HG02678 (cell line): Measurements from ENCODE around the gene SYTL4.
"Not testable (repeated sequence)": the region's sequence is repeated elsewhere in the genome, so short reads cannot be mapped to it uniquely, and the experiment has no call there.

Experiments used
- ATAC-seq: cut with Tn5 transposase; IDR thresholded peaks from one replicate; pipeline ENCODE4 v1.9.1; 2021; ENCODE audit warnings: mild to moderate bottlenecking, moderate library complexity; ENCODE audit not compliant: unreplicated experiment

The SYTL4 gene

DNA sequence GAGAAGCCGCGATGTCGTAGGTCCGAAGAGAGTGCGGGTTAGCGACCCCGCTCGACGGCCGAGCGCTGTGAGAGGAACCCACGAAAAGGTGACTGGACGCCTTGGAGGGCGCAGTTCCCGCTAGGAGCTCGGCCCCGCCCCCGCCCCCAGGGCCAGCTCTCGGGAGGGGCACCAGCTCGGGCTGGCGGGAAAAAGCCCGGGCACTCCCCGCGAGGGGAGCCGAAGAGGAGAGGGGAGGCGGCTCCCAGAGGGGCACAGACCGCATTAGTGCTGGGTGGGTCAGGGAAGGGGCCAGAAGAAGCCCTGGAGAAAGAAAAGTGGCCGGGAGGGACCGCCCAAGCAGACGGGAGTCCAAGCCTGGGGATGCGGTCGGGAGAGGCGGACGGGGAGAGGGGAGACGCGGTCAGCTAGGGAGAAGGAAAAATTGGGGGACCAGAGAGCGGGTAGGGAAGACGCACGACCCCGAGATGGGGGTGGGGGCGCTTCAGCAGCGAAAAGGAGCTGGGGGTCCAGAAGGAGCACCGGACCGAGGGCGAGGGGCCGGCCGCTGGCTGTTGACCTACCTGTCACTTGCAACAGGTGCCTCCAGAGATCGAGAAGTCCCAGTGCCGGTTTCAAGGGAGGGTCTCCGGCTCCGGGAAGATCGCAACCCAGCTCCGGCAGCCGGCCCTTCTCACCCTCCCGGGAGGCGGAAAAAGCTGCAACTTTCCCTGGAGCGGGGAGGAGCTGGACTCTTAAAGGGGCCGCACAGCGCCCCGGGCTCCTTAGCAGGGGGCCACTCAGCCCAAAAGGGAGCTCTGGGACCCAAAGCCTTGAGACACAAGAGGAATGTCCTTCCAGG, at the start of gene SYTL4:
SYTL4 (minus strand) TSS at position 681 of the 841 bp plus-strand sequence. CDS start 30,084 bp downstream, outside the sequence.
- no peak for ATAC-seq

DNA sequence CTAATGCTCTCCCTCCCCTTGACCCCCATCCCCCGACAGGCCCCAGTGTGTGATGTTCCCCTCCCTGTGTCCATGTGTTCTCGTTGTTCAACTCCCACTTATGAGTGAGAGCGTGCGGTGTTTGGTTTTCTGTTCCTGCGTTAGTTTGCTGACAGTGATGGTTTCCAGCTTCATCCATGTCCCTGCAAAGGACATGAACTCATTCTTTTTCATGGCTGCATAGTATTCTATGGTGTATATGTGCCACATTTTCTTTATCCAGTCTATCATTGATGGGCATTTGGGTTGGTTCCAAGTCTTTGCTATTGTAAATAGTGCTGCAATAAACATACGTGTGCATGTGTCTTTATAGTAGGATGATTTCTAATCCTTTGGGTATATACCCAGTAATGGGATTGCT, 37.5 kb upstream of the SYTL4 start:
- not testable (repeated sequence) for ATAC-seq

DNA sequence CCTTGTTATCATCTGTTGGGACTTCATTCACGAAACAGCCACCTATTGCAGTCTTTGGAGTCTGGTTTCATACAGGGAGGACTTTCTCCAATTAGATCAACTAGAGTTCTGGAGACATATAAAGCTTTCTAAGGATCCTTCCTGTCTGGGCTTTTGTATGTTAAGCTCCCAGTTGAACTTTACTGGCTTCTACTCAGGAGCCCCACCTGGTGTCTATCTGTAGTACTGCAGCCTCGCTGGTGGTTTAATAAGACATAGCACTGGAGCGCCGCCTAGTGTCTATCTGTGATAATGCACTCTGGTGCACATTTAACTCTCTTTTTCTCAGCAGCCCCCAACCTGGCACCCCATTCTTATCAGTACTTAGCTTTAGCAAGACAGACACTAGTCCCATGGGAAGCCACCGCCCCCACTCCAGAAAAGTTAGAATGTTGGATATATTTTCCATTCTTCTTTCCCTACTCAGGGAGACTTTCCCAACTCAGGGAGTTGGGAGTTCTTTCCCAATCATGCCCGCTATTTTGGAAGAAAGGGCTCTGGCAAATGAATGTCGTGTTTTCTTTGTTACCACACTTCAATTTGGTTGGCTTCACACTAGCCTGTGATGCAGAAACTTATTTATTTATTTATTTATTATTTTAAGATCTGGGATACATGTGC, 36.9 kb upstream of the SYTL4 start:
- ATAC-seq = peak; percentile 55

DNA sequence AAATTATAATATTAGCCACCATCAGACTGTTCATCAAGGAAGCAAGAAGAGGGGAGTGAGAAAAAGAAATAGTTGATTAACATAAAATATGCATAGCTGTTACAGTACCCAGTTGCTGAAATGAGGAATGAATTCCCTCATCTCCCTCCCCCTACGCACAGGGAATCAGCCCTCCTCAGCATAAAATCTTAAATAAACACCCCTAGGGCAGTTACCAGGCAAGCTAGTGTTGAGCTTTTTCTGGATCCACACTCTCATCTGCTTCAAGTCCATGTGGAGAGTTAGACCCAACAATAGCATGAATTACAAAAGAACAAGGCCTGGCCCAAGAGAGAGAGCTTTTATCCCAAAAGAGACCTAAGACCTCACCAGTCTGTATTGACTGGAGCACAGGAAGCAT, 19.0 kb upstream of the SYTL4 start:
- ATAC-seq = no peak

DNA sequence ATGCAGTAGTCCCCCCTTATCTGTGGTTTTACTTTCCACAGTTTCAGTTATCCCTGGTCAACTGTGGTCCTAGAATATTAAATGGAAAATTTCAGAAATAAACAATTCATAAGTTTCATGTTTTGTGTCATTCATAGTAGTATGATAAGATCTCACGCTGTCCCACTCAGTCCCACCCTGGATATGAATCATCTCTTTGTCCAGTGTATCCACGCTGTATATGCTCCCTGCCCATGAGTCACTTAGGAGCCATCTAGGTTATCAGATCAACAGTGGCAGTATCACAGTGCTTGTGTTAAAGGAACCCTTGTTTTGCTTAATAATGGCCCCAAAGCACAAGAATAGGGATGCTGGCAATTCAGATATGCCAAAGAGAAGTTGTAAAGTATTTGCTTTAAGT, 16.2 kb upstream of the SYTL4 start:
- ATAC-seq = no peak

DNA sequence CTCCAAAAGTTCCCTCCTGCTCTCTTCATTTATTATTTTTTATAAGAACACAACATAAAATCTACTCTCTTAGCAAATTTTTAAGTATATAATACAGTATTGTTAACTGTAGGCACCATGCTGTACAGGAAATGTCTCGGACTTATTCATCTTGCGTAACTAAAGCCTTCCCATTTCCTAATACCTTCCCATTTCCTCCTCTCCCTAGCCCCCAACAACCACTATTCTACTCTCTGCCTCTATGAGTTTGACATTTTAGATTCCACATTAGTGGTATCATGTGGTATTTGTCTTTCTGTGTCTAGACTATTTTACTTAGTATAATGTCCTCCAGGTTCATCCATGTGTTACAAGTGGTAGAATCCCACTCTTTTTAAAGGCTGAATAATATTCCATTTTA, 15.8 kb upstream of the SYTL4 start:
- ATAC-seq = no peak

DNA sequence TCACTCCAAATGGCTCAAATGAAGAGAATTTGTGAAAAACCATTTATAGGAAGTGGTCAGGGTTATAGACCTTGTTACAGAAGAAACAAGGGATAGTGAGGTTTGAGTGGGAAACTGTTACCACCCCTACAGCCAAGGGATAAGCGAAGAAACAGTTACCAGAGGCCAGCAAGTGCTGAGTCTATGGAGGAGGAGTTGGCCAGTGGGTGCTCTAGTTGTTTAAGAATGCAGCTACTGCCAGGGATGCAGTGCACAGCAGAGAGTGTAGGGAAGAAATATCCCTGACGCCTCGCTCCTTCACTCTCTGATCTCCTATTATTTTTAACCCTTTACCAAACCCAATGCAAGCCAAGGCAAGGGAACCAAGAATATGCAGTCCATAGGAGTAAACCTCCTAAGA, 15.2 kb upstream of the SYTL4 start:
- ATAC-seq = no peak

DNA sequence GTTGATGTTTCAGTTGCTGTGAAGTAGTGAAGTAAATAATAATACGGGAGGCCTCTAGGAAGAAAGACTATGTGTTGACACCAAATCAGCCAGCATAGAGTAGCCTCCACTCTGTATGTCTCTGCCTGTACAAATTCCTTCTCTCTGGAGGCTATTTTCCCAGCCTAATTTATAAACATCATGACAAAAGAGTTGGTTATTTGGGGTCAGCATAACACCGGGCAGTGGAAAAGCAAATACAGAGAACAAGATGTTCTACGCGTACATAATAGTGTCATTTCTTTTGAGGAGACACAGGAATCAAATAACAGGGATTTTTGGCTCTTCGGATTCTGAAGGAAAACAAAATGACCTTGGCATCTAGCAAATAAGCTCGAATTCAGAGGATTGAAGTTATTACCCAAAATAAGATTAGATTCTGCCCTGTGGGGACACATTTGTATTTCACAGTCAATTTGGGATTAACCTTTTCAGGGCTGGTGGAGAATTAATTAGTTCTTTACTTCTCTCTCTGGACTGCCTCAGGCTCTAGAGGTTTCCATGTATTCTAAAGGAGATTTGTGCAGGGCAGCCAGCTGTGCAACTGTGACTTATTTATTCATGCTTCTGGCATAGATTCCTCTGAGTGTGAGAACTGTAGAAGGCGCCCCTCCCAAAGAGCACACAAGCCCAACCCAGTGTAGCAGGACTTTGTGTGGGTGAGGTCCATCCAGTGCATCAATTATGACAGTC, 14.1 kb upstream of the SYTL4 start:
- no peak for ATAC-seq

DNA sequence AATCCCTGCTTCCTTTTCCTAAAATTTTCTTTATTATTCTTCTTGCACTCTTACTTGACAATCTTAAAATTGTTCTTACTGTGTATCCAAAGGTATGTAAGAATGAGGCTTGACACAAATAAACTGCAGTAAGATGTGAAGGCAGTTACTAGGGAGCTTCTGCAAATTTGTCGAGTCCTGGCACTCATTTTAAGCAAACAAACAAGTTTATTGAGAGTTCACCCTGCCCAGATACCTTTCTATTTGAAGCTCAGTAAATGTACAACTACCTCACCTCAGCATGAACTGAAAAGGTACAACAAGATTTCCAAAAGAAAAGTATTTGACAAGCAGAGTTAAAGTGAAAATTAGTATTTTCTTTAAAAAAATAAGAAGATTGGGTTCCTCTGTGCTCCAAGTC, 13.3 kb upstream of the SYTL4 start:
- no peak for ATAC-seq

DNA sequence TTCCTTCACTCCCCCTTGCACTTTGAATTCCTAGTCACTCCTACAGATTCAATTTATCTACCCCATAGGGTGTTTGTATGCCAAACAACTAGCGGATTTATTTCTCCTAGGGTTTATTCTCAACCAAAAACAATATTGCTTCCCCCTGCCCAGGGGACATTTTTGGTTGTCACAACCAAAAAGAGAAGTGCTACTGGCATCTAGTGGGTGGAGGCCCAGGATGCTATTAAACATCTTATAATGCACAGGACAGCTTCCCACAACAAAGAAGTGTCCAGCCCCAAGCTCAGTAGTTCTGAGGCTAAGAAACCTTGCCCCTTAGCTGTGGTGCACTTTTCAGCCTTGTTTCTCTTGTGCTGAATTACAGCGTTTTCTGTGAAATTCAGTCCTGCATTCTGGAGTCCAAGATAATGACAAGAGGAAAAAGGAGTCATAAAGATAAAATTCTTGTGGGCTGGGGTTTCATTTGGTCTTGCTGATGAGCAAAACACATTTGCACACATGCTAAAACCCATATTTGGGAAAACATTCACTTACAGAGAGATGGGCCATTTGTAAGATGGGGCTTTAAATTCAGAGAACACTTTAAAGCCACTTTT, 11.2 kb upstream of the SYTL4 start:
- ATAC-seq = no peak

DNA sequence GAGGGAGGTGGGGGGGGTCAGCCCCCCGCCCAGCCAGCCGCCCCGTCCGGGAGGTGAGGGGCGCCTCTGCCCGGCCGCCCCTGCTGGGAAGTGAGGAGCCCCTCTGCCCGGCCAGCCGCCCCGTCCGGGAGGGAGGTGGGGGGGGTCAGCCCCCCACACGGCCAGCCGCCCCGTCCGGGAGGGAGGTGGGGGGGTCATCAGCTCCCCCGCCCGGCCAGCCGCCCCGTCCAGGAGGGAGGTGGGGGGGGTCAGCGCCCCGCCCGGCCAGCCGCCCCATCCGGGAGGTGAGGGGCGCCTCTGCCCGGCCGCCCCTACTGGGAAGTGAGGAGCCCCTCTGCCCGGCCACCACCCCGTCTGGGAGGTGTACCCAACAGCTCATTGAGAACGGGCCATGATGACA, 7.9 kb downstream of the SYTL4 start:
- ATAC-seq = not testable (repeated sequence)

DNA sequence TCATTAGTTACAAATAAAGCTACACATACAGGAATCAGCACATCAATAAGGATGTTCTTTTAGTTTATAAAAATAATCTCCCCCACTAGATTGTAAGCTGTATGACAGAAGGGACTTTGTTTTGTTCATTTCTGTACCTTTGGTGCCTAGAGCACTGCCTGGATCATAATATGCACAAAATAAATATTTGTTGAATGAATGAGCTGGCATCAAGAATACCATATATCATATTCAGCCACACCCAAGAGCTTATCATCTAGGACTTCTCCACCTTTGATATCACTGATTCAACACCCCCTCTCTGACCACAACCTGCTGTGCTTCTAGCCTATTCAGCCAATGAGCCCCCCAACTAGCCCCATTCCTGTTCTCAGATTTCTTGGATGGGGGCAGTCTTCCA, 10.6 kb downstream of the SYTL4 start:
- no peak for ATAC-seq

DNA sequence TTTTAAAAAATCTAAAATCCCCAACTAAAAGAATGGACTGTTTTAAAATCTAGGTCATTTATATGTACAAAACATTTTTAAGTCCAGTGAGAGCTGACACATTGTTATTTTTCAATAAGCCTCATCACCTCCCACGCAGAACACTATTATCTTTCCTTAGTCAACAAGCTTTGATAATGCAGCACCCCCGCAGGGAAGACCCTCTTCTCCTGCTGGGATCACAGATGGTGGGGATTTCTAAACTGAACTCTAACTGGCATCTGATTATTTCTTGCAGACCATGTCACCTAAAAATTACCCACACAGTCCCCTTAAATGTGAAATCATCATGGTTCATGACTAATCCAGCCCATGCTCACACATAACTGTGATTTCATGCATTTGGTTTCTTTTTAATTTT, 11.6 kb downstream of the SYTL4 start:
- no peak for ATAC-seq

DNA sequence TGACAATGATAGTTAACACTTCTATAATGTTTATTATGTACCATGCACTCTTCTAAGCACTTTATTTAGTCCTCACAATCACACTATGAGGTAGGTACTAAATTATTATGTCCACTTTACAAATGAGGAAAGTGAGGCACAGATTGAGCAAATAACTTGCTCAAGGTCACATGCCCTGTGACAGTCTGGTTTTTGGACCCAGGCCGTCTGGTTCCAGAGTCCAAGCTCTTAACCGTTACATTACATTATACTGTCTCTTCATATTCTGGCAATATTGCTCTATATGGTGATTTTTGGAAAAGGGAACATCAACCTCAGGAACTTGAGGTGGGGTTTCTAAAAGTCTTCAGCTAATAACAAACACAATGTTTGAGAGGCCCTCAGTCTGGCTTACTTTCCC, 12.8 kb downstream of the SYTL4 start:
- ATAC-seq = no peak

DNA sequence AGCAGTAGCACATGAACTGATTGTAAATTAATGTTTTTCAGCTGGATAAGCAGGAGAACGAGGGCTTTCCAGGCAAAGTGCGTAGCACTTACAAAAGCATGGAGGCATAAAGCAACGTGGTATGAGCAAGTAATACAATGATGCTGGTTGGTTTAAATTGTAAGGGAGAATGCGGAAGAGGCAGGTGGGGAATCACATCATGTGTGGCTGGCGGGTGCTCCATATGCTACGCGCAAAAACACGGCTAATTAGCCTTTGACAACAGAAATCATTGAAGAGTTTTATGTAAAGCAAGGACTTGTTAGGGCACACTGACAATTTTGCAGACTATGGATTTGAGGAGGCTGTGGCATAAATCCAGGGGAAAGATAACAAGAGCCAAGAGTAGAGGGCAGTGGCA, 14.6 kb downstream of the SYTL4 start:
- ATAC-seq = no peak

DNA sequence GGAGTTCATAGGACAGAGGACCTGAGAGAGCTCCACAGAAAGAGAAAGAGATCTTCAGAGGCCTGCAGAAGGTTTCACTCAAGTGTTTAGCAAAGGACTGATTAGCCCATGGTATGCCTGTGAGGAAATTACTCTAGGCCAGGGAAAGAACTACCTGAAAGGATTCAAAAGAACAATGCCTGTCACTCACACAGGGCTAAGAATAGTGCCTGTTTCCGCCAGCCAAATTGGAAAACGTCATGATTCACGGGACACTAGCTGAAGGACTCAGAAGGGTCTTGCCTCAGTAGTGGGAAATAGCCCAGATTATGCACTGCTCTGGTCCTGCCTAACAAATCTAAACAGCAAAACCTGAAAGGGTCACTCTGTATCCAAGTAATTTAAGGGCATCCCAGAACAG, 21.1 kb downstream of the SYTL4 start:
- ATAC-seq = no peak

DNA sequence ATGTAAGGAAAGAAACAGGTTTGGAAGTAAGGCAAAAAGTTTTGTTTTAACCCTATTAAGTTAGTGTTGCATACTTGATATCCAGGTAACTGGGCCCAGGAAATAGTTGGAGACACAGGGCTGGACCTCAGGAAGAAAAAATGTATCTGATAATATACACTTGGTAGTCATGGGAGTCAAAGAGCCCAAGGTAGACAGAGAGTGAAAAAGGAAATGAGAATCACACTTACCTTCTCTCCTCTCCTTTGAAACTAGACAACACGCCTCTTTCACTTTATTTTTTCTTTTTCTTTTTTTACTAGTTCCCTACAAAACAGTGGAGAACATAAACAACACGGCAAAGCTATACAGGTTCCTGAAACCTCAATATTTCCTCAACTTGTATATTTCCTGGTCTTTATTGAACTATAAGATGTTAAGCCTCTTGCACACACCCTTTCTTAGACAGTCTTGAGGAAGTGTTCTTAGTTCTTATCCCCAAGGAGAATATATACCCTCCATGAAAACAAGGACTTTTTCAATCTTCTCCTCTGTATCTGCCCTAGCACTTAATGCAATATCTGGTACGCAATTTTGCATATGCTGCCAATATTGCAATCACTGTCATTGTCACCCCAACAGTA, 27.2 kb downstream of the SYTL4 start:
- ATAC-seq = no peak

DNA sequence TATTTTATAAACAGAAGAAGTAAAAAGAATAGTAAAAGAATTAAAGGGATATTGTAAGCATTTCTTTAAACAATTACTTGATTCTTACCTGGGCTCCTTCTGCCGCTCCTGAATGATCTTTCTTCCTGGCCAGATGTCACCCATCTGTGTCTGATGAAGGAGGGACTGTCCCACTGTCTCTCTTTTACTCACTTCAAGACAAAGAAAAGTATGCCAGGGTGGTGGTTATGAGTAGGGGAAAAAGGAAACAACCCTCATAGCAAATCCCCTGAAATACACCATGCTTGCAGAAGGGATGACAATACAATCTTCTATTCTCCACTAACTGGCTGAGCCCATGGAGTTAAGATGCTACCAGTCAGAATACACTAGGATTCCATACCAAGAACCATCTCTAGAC, 31.1 kb downstream of the SYTL4 start:
- no peak for ATAC-seq

DNA sequence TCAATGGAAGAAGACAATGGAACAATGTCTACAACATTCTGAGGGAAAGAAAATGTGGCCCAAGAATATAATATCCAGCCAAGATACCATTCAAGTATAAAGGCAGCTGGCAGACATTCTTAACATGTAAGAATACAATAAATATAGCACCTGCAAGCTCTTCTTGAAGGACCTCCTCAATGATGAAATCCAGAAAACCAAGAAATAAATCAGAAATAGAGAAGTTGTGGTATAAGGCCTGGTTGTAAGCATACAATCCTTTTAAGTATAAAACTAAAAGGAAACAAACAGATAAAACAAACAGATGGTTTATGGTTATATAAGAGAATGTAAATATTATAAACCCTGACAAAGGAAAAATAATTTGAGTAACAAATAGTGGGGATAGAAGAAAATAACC, 33.4 kb downstream of the SYTL4 start:
- no peak for ATAC-seq

DNA sequence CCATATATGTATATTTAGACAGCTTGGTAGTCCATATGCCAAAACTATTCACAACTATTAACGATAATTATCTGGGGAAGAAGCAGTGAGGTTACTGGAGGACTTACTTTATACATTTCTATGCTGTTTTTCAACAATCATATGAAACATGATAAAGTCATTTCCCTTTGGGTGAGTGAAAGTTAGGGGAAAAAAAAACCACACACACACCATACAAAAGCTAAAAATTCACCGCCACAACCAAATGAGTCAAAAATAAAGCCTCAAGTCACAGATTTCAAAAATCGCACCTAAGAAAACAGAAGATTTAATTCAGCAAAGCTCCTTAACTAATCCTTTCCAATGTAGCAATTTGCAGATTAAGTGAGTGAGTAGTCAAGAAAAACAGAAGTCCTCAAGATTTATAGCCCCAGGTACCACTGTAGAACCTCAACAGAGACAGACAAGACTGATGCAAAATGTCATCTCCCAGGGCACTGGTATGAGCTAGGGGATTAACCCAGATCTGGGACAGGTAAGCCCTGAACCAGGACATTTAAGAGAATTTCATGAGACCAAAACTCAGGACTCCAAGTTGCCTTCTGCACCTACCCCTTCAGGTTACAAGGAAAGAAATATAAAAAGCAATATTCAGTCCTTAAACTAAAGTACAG, 35.1 kb downstream of the SYTL4 start:
- ATAC-seq = no peak
